HEK293 (cell line): ENCODE results near the gene FUT6.
A peak's percentile ranks its signal among the peaks of the same experiment; 100 is the strongest.

Experiments
- GLIS1 ChIP-seq: fragments of 450-650 bp; formaldehyde crosslinking; IDR thresholded peaks from 2 replicates; pipeline ENCODE4 v1.5.1; 2016; ENCODE audit warnings: missing biosample characterization, missing genetic modification characterization
- HOXA7 ChIP-seq: sonication (generic); formaldehyde crosslinking; IDR thresholded peaks from 2 replicates; pipeline ENCODE4 v1.8.1; 2022; ENCODE audit warnings: missing genetic modification reagents, borderline replicate concordance
- KLF1 ChIP-seq: fragments of 450-650 bp; formaldehyde crosslinking; IDR thresholded peaks from 2 replicates; pipeline ENCODE4 v1.5.1; 2016; ENCODE audit warnings: missing biosample characterization, missing genetic modification characterization
- KLF10 ChIP-seq: fragments of 450-650 bp; IDR thresholded peaks from 2 replicates; pipeline ENCODE4 v1.5.1; 2018; ENCODE audit warnings: missing biosample characterization, mild to moderate bottlenecking, missing genetic modification characterization
- KLF7 ChIP-seq: fragments of 450-650 bp; formaldehyde crosslinking; IDR thresholded peaks from 2 replicates; pipeline ENCODE4 v1.5.1; 2016; ENCODE audit warnings: missing biosample characterization, missing genetic modification characterization, borderline replicate concordance
- MYNN ChIP-seq: fragments of 450-650 bp; formaldehyde crosslinking; IDR thresholded peaks from 2 replicates; pipeline ENCODE4 v1.5.1; 2016; ENCODE audit warnings: missing biosample characterization, missing genetic modification characterization, borderline replicate concordance
- OVOL3 ChIP-seq: fragments of 450-650 bp; formaldehyde crosslinking; IDR thresholded peaks from 2 replicates; pipeline ENCODE4 v1.5.1; 2016; ENCODE audit warnings: missing biosample characterization, missing genetic modification characterization
- WT1 ChIP-seq: fragments of 450-650 bp; formaldehyde crosslinking; IDR thresholded peaks from 2 replicates; pipeline ENCODE4 v1.5.1; 2016; ENCODE audit warnings: missing biosample characterization, missing genetic modification characterization
- YY1 ChIP-seq: fragments of 450-650 bp; formaldehyde crosslinking; IDR thresholded peaks from 2 replicates; pipeline ENCODE4 v1.5.1; 2018; ENCODE audit warnings: missing biosample characterization, missing genetic modification characterization
- ZBTB8A ChIP-seq: fragments of 450-650 bp; formaldehyde crosslinking; IDR thresholded peaks from 2 replicates; pipeline ENCODE4 v1.5.1; 2016; ENCODE audit warnings: missing biosample characterization, missing genetic modification characterization
- ZFHX2 ChIP-seq: fragments of 450-650 bp; formaldehyde crosslinking; conservative IDR thresholded peaks from 2 replicates; pipeline ENCODE4 v1.5.1; 2016; ENCODE audit warnings: missing biosample characterization, missing genetic modification characterization
- ZFP69B ChIP-seq: fragments of 450-650 bp; formaldehyde crosslinking; IDR thresholded peaks from 2 replicates; pipeline ENCODE4 v1.5.1; 2016; ENCODE audit warnings: missing biosample characterization, missing genetic modification characterization
- ZNF155 ChIP-seq: fragments of 450-650 bp; formaldehyde crosslinking; IDR thresholded peaks from 2 replicates; pipeline ENCODE4 v1.5.1; 2016; ENCODE audit warnings: missing biosample characterization, missing genetic modification characterization
- ZNF23 ChIP-seq: fragments of 450-650 bp; formaldehyde crosslinking; IDR thresholded peaks from 2 replicates; pipeline ENCODE4 v1.5.1; 2016; ENCODE audit warnings: missing biosample characterization, missing genetic modification characterization, borderline replicate concordance
- ZNF239 ChIP-seq: fragments of 450-650 bp; formaldehyde crosslinking; IDR thresholded peaks from 2 replicates; pipeline ENCODE4 v1.5.1; 2016; ENCODE audit warnings: missing biosample characterization, missing genetic modification characterization
- ZNF292 ChIP-seq: fragments of 450-650 bp; formaldehyde crosslinking; IDR thresholded peaks from 2 replicates; pipeline ENCODE4 v1.5.1; 2016; ENCODE audit warnings: low read depth, missing biosample characterization, missing genetic modification characterization, borderline replicate concordance
- ZNF302 ChIP-seq: fragments of 450-650 bp; formaldehyde crosslinking; IDR thresholded peaks from 2 replicates; pipeline ENCODE4 v1.5.1; 2016; ENCODE audit warnings: missing biosample characterization, missing genetic modification characterization, low read depth
- ZNF341 ChIP-seq: fragments of 450-650 bp; formaldehyde crosslinking; IDR thresholded peaks from 2 replicates; pipeline ENCODE4; 2016; ENCODE audit warnings: low read depth, missing biosample characterization, missing genetic modification characterization
- ZNF394 ChIP-seq: fragments of 450-650 bp; formaldehyde crosslinking; IDR thresholded peaks from 2 replicates; pipeline ENCODE4 v1.5.1; 2016; ENCODE audit warnings: missing biosample characterization, missing genetic modification characterization, mild to moderate bottlenecking, moderate library complexity, borderline replicate concordance
- ZNF530 ChIP-seq: fragments of 450-650 bp; formaldehyde crosslinking; IDR thresholded peaks from 2 replicates; pipeline ENCODE4 v1.5.1; 2016; ENCODE audit warnings: low read depth, missing biosample characterization, missing genetic modification characterization
- ZNF548 ChIP-seq: fragments of 450-650 bp; formaldehyde crosslinking; IDR thresholded peaks from 2 replicates; pipeline ENCODE4 v1.5.1; 2016; ENCODE audit warnings: missing biosample characterization, missing genetic modification characterization
- ZNF560 ChIP-seq: fragments of 450-650 bp; formaldehyde crosslinking; IDR thresholded peaks from 2 replicates; pipeline ENCODE4 v1.5.1; 2017; ENCODE audit warnings: missing biosample characterization, missing genetic modification characterization, borderline replicate concordance
- ZNF571 ChIP-seq: fragments of 450-650 bp; formaldehyde crosslinking; IDR thresholded peaks from 2 replicates; pipeline ENCODE4 v1.5.0; 2017; ENCODE audit warnings: missing biosample characterization, missing genetic modification characterization
- ZNF629 ChIP-seq: fragments of 450-650 bp; formaldehyde crosslinking; IDR thresholded peaks from 2 replicates; pipeline ENCODE4 v1.5.1; 2017; ENCODE audit warnings: missing biosample characterization, missing genetic modification characterization
- ZNF654 ChIP-seq: fragments of 450-650 bp; formaldehyde crosslinking; IDR thresholded peaks from 2 replicates; pipeline ENCODE4 v1.5.1; 2016; ENCODE audit warnings: low read depth, missing biosample characterization, missing genetic modification characterization
- ZNF76 ChIP-seq: fragments of 450-650 bp; formaldehyde crosslinking; IDR thresholded peaks from 2 replicates; pipeline ENCODE4; 2016; ENCODE audit warnings: low read depth, missing biosample characterization, missing genetic modification characterization, borderline replicate concordance
- ZSCAN30 ChIP-seq: fragments of 450-650 bp; IDR thresholded peaks from 2 replicates; pipeline ENCODE4 v1.5.1; 2018; ENCODE audit warnings: missing biosample characterization, mild to moderate bottlenecking, missing genetic modification characterization, moderate library complexity
- TF ChIP-seq, protein P1 (sequence below): fragments of 450-650 bp; formaldehyde crosslinking; IDR thresholded peaks from 2 replicates; pipeline ENCODE4 v1.5.1; 2016; ENCODE audit warnings: missing biosample characterization, missing genetic modification characterization
- TF ChIP-seq, protein P2 (sequence below): fragments of 450-650 bp; formaldehyde crosslinking; optimal IDR thresholded peaks from 2 replicates; pipeline ENCODE3; 2016; ENCODE audit warnings: missing biosample characterization, mild to moderate bottlenecking, missing genetic modification characterization
- TF ChIP-seq, protein P3 (sequence below): fragments of 450-650 bp; formaldehyde crosslinking; IDR thresholded peaks from 2 replicates; pipeline ENCODE4 v1.5.1; 2016; ENCODE audit warnings: missing biosample characterization, missing genetic modification characterization, low read depth
- TF ChIP-seq, protein P4 (sequence below): fragments of 450-650 bp; formaldehyde crosslinking; IDR thresholded peaks from 2 replicates; pipeline ENCODE4 v1.5.1; 2016; ENCODE audit warnings: missing biosample characterization, missing genetic modification characterization
- TF ChIP-seq, protein P5 (sequence below): fragments of 450-650 bp; formaldehyde crosslinking; IDR thresholded peaks from 2 replicates; pipeline ENCODE4 v1.5.1; 2017; ENCODE audit warnings: missing biosample characterization, missing genetic modification characterization

The FUT6 gene

DNA sequence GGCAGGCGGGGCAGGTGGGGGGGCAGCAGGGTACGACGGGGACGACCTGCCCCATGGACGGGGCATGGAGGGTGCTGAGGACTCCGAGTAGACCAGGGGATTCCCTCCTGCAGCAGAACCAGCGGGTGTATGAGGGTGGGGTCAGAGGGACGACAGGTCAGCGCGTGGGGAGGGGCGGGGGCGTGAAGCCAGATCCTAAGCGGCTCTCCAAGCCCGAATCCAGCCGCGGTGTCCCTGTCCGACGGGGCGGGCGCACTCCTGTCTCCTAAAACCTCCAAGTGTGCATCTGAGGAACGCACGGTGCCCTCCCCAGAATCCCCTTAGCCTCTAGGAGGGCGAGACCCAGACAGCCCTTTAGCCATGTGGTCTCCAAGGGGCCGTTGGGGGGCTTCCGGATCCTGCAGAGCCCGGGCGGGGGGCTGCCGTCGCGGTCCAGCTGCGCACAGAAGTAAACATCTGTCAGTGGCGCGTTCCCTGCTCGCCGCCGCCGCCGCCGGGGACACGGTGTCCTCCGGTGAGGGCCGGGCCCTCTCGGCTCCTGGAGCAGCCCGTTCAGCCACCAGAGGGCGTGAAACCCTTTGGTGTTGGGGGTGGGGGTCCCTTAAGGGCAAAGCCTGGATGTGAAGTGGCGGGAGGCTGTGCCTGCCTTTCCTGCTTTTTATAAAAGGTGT is 33.9 kb downstream of the FUT6 start (continued):
- TF ChIP-seq OVOL3 (tag by site-specific recombination) (no peak), ZNF302 (tag by site-specific recombination) (no peak), ZNF155 (tag by site-specific recombination) (no peak), ZNF571 (tag by site-specific recombination) (no peak), ZSCAN30 (tag by site-specific recombination) (peak; percentile 49; the same call in 1 of the 2 replicates), KLF1 (tag by site-specific recombination) (peak; percentile 49; the same call in 1 of the 2 replicates), ZNF560 (peak; percentile 37; the same call in 1 of the 2 replicates), ZNF629 (tag by site-specific recombination) (0 out of 2 replicates have a peak, but pooled peaks have one; percentile 23), ZNF239 (tag by site-specific recombination) (no peak), YY1 (no peak), KLF7 (tag by site-specific recombination) (no peak), HOXA7 (no peak), ZNF23 (no peak), ZNF76 (tag by site-specific recombination) (peak; percentile 33; the same call in 1 of the 2 replicates), MYNN (no peak), WT1 (tag by site-specific recombination) (no peak), ZNF530 (no peak), ZNF394 (tag by site-specific recombination) (peak; percentile 24; the same call in 1 of the 2 replicates), ZBTB8A (tag by site-specific recombination) (peak; percentile 68), ZFHX2 (tag by site-specific recombination) (peak; percentile 72), ZFP69B (tag by site-specific recombination) (no peak), ZNF292 (tag by site-specific recombination) (no peak), GLIS1 (tag by site-specific recombination) (peak; percentile 62), ZNF341 (peak; percentile 97), KLF10 (tag by site-specific recombination) (peak; percentile 61; the same call in 1 of the 2 replicates), ZNF548 (no peak), ZNF654 (peak; percentile 59)
- TF ChIP-seq, protein P1, sequence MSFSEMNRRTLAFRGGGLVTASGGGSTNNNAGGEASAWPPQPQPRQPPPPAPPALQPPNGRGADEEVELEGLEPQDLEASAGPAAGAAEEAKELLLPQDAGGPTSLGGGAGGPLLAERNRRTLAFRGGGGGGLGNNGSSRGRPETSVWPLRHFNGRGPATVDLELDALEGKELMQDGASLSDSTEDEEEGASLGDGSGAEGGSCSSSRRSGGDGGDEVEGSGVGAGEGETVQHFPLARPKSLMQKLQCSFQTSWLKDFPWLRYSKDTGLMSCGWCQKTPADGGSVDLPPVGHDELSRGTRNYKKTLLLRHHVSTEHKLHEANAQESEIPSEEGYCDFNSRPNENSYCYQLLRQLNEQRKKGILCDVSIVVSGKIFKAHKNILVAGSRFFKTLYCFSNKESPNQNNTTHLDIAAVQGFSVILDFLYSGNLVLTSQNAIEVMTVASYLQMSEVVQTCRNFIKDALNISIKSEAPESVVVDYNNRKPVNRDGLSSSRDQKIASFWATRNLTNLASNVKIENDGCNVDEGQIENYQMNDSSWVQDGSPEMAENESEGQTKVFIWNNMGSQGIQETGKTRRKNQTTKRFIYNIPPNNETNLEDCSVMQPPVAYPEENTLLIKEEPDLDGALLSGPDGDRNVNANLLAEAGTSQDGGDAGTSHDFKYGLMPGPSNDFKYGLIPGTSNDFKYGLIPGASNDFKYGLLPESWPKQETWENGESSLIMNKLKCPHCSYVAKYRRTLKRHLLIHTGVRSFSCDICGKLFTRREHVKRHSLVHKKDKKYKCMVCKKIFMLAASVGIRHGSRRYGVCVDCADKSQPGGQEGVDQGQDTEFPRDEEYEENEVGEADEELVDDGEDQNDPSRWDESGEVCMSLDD (tag by site-specific recombination), result peak; percentile 77
- TF ChIP-seq, protein P2, sequence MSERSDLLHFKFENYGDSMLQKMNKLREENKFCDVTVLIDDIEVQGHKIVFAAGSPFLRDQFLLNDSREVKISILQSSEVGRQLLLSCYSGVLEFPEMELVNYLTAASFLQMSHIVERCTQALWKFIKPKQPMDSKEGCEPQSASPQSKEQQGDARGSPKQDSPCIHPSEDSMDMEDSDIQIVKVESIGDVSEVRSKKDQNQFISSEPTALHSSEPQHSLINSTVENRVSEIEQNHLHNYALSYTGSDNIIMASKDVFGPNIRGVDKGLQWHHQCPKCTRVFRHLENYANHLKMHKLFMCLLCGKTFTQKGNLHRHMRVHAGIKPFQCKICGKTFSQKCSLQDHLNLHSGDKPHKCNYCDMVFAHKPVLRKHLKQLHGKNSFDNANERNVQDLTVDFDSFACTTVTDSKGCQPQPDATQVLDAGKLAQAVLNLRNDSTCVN (tag by site-specific recombination), result peak; percentile 77
- TF ChIP-seq, protein P3, sequence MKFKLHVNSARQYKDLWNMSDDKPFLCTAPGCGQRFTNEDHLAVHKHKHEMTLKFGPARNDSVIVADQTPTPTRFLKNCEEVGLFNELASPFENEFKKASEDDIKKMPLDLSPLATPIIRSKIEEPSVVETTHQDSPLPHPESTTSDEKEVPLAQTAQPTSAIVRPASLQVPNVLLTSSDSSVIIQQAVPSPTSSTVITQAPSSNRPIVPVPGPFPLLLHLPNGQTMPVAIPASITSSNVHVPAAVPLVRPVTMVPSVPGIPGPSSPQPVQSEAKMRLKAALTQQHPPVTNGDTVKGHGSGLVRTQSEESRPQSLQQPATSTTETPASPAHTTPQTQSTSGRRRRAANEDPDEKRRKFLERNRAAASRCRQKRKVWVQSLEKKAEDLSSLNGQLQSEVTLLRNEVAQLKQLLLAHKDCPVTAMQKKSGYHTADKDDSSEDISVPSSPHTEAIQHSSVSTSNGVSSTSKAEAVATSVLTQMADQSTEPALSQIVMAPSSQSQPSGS (tag by site-specific recombination), result no peak
- TF ChIP-seq, protein P4, sequence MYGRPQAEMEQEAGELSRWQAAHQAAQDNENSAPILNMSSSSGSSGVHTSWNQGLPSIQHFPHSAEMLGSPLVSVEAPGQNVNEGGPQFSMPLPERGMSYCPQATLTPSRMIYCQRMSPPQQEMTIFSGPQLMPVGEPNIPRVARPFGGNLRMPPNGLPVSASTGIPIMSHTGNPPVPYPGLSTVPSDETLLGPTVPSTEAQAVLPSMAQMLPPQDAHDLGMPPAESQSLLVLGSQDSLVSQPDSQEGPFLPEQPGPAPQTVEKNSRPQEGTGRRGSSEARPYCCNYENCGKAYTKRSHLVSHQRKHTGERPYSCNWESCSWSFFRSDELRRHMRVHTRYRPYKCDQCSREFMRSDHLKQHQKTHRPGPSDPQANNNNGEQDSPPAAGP (tag by site-specific recombination), result peak; percentile 49; the same call in 1 of the 2 replicates
- TF ChIP-seq, protein P5, sequence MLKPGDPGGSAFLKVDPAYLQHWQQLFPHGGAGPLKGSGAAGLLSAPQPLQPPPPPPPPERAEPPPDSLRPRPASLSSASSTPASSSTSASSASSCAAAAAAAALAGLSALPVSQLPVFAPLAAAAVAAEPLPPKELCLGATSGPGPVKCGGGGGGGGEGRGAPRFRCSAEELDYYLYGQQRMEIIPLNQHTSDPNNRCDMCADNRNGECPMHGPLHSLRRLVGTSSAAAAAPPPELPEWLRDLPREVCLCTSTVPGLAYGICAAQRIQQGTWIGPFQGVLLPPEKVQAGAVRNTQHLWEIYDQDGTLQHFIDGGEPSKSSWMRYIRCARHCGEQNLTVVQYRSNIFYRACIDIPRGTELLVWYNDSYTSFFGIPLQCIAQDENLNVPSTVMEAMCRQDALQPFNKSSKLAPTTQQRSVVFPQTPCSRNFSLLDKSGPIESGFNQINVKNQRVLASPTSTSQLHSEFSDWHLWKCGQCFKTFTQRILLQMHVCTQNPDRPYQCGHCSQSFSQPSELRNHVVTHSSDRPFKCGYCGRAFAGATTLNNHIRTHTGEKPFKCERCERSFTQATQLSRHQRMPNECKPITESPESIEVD (tag by site-specific recombination), result no peak
